GM12891 (cell line): ENCODE results near the gene NCOA3.

ENCODE experiments used
- DNase-seq: peaks from one replicate; pipeline ENCODE4 v3.0.0; 2011; ENCODE audit warnings: low spot score; ENCODE audit not compliant: insufficient read length
- FAIRE-seq: peaks from 2 replicates; lab custom pipeline; 2011; peaks lifted over from hg19 to GRCh38; lab: Jason Lieb, UNC
- PAX5 ChIP-seq: IDR thresholded peaks from 2 replicates; pipeline ENCODE4 v1.6.1; 2011; ENCODE audit warnings: low read length, moderate library complexity, mild to moderate bottlenecking; ENCODE audit not compliant: insufficient read depth, severe bottlenecking
- POLR2A ChIP-seq: IDR thresholded peaks from 2 replicates; pipeline ENCODE4 v1.6.1; 2011; ENCODE audit warnings: low read depth, low read length, control low read depth
- POLR2AphosphoS5 ChIP-seq: IDR thresholded peaks from 2 replicates; pipeline ENCODE4 v1.6.1; 2011; ENCODE audit warnings: low read depth, low read length, control low read depth
- POU2F2 ChIP-seq: IDR thresholded peaks from 2 replicates; pipeline ENCODE4 v1.6.1; 2011; ENCODE audit warnings: low read depth, mild to moderate bottlenecking, control low read depth, low read length, moderate library complexity
- SPI1 ChIP-seq: IDR thresholded peaks from 2 replicates; pipeline ENCODE4 v1.6.1; 2011; ENCODE audit warnings: low read depth, low read length, control low read depth
- TAF1 ChIP-seq: IDR thresholded peaks from 2 replicates; pipeline ENCODE4 v1.6.1; 2011; ENCODE audit warnings: low read depth, low read length, control low read depth

NCOA3 gene

DNA sequence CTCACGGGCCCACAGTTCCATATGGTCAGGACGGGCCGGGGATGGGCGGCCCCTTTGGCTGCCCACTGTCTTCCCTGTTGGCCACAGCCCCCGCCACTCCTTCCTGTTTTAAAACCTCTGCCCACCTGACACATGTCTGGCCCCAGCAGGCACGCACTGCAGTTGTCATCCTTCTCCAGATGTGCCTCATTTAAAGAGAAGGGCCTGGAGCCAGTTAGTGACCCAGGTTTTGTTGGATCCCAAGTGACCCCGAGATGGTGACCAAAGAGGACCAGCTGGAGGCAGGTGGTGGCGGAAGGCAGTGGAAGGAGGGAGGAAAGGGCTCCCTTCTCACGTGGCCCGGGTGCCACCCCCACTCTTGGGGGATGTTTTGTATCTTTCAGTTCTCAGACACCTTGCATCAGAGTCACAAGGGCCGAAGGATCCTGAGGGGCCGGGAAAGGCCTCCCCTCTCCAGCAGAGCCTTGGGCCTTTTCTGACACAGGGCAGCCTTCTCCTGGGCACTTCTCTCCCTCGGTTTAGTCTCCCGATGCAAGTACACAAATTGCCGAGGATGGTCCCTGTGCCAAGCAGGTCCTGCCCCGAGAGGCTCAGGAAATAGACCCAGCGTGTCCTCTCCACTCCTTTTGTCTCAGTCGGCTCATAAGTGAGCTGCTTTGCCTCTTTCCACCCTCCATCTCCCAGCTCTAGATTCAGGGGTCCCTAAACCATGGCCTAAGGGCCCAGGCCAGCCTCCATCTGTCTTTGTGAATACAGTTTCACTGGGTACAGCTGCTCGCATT lies 166.0 kb downstream of the NCOA3 start:
- FAIRE-seq (no peak), DNase-seq (no peak)
- no peak for TF ChIP-seq POLR2AphosphoS5
- no peak for TF ChIP-seq POU2F2
- TF ChIP-seq TAF1 = no peak
- no peak for TF ChIP-seq PAX5
- no peak for TF ChIP-seq POLR2A

DNA sequence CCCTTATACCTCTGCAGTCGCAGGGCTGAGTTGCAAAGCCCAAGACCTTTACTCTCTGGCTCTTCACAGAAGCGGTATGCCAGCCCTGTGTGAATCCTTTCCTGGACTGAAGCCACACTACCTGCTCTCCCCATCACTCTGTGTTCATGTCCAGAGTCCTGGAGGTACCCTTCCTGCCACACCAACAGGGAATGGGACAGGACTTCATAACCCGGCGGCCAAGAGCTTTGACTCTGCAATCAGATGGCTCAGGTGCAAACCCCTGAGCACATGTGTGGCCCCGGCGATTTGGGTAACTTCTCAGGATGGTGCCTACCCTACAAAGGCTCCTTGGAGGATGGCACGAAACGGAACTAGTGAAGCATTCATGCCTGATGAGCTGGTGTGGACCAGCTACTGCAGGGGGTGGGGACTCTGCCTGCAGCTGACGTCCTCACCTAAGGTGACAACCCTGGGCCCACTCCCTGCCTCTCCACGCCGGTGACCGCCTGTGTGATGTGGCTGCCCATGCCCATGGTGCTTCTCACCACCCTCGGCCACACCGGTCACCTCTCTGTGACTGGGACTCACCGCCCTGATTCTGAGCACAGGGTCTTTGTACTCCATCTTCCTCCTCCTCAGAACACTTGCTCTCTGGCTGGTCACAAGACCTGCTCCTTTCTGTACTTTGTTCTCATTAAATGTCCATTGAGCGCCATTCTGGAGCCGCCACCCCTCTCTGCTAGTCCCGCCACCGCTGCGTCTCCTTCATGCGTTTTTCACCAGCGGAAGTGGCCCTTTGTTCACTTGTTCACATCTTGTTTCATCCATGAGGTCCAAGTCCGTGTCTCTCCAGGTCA lies 166.8 kb downstream of the NCOA3 start:
- no peak for FAIRE-seq
- TF ChIP-seq PAX5 (no peak), POLR2AphosphoS5 (no peak; the same call in 1 of the 2 replicates), POU2F2 (no peak), SPI1 (no peak), POLR2A (no peak), TAF1 (no peak)

DNA sequence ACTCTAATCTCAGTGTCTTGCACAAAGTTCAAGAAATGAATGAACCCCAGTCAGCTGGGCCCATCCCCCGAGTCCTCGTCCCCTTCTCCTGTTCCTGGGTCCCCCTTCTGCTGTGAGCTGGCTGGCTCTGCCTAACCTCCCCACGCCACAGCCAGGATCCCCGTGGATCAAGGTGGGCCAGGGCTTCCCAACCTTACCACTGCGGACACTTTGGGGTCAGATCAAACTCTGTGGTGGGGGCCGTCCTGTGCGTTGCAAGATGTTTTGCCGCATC lies 167.4 kb downstream of the NCOA3 start:
- DNase-seq (no peak), FAIRE-seq (no peak)
- TF ChIP-seq POLR2AphosphoS5 (no peak), SPI1 (no peak), POLR2A (no peak), TAF1 (no peak), PAX5 (no peak)

More for the DNA sequence above, 166.8 kb downstream of the NCOA3 start:
- DNase-seq = no peak

DNA sequence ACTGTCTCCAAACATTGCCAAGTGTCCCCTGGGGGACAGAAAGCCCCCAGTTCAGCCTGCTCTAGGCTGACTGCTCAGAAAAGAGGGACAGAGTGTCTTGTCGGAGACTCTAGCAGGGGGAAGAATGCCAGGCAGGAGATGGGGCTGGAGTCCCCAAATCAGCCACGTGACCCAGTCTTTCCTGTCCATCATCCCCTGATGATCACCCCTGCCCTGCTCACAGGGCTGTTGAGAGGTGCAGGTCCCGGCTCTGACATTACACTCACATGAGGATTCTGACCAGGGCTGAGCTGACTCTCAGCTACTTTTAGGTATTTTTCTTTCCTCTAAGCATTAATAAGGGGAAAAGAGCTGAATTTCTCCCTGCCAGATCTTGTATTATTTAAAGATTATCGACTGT lies 167.8 kb downstream of the NCOA3 start:
- no peak for FAIRE-seq
- no peak for DNase-seq
- TF ChIP-seq TAF1 (no peak), POLR2A (peak; percentile 27), POLR2AphosphoS5 (no peak)

DNA sequence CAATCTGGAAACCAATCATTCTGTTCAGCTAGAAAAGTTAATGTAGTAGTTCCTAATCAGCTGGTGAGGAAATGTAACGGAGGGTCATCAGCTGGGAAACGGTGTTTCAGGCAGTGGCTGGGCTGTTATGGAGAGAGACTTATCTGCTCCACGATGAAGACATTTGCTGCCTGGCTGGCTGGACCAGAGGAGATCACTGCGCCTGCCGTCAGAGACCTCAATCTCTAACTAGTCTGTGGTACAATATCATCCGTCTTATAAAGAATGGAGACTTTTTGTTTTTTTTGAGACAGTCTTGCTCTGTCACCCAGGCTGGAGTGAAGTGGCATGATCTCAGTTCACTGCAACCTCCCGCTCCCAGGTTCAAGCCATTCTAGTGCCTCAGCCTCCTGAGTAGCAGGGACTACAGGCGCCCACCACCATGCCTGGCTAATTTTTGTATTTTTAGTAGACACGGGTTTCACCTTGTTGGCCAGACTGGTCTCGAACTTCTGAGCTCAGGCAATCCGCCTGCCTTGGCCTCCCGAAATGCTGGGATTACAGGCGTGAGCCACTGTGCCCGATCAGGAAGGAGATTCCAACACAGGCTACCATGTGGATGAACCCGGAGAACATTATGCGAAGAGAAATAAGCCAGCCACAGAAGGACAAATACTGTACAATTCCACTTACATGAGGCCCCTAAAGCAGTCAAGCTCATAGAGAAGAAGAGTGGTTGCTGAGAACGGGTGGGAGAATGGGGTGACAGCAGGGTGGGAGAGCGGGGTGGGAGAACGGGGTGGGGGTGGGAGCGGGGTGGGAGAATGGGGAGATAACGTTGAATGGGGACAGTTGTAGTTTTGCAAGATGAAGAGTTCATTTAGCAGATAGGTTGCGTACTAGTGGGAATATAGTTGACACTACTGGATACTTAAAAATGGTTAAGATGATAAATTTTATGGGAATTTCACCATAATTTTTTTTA lies 168.5 kb downstream of the NCOA3 start:
- FAIRE-seq (no peak), DNase-seq (no peak)
- no peak for TF ChIP-seq POU2F2
- TF ChIP-seq TAF1 = no peak
- TF ChIP-seq SPI1 = no peak
- peak; percentile 41; the same call in 1 of the 2 replicates for TF ChIP-seq POLR2A

DNA sequence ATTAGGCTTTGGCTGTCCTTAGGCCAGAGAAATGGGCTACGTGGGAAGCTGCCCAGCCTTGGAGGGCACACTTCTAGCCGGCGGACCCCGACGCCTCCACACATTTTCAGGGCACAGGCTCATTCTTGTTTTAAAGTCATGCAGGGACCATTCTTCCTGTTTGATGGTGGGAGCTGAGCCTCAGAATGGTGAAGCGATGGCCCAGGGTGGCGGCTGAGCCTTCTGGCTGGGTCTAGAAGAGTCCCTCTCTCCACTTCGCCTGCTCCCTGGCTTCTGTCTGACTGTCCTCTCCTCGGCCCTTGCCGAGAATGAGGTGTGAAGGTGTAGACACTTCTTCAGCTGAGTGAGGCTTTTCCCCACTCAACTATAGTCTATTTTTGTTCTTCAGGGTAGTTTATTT lies 169.2 kb downstream of the NCOA3 start:
- no peak for DNase-seq
- no peak for FAIRE-seq
- TF ChIP-seq POLR2A (no peak), POU2F2 (no peak), POLR2AphosphoS5 (no peak), TAF1 (no peak), PAX5 (no peak), SPI1 (no peak)

DNA sequence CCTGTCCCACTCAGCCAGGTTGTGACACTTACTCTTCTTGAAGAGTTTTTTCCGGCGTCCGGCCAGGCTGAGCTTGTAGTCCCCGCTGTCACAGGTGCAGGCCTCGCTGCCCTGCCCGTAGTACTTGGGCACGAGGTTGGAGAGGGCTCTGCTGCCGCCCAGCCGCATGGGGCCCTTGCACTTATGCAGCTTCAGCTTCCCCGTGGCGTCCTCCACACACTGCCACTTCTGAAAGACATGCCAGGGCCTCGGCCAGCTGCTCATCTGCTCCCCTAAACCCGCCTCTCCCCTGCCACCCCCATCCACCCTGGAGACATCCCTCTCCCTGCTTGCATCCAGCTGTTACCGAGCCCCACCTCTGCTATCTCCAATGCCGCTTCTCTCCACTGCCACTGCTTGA lies 170.5 kb downstream of the NCOA3 start:
- DNase-seq (no peak), FAIRE-seq (no peak)
- no peak for TF ChIP-seq TAF1
- TF ChIP-seq POLR2AphosphoS5 = 0 out of 2 replicates have a peak, but pooled peaks have one; percentile 2
- no peak for TF ChIP-seq POU2F2

DNA sequence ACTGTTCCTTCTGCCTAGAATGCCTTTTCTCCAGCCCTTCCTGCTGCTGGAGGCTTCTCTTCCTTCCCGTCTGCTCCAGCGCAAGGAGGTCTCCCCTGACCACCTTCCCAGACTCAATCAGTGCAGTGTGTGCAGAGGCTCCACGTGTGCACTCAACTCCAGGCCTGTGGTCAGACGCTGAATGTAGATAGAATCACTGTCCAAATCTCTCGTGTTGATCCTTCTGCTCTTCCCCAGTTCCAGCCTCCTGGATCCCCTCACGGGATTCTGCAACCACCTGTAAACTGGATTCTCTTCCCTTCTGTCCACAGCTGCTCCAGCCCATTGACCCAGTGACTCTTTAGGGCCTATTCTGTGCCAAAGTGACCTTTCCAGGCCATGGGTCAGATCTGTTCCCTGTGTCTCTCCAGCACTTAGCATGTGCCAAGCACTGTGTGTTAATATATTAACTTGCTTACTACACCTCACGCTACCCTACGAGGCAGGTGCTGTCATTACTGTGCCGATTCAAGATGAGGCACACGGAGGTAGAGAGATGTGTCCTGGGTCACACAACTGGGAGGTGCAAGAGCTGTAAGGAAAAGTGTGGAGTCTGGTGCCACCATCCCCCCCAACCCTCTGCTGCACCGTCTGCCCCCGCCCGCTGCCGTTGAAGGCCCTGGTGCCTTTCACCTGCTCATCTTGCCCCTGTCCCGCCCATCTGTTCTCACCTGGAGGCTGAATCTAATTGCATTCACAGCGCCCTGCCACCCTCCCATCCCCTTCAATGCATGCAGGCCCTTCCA lies 171.4 kb downstream of the NCOA3 start:
- TF ChIP-seq POLR2AphosphoS5 = no peak
- no peak for TF ChIP-seq POU2F2
- TF ChIP-seq SPI1 = no peak
- TF ChIP-seq POLR2A = no peak; the same call in 1 of the 2 replicates
- TF ChIP-seq TAF1 = no peak
- TF ChIP-seq PAX5 = no peak
- DNase-seq (no peak), FAIRE-seq (no peak)

DNA sequence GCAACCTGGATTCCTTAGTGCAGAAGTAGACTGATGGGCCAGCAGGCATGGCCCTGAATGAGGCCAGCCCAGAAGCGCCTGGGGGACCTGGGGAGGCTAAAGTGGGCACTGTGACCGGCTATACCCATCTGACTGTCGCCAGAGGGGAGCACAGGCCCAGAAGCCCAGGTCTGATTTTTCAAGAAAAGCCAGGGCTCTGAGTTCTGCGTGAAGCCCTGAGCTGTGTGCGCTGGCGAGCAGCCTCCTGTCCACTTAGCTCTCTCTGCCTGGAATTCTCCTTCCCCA lies 171.9 kb downstream of the NCOA3 start:
- no peak for FAIRE-seq
- no peak for TF ChIP-seq PAX5
- no peak for TF ChIP-seq TAF1
- no peak for TF ChIP-seq POU2F2
- TF ChIP-seq SPI1 = no peak
- no peak for TF ChIP-seq POLR2AphosphoS5
- no peak for TF ChIP-seq POLR2A
- no peak for DNase-seq
